DOHH2 (cell line): ENCODE results near the gene PM20D1.

Experiments used
- H3F3A ChIP-seq: fragments of 200-600 bp; sonication (generic), shearing (Covaris generic); 2 replicates; pipeline ENCODE4 v1.6.0; 2016; ENCODE audit warnings: antibody characterized with exemption, mild to moderate bottlenecking; ENCODE audit not compliant: control insufficient read depth, insufficient read depth
- H3K27ac ChIP-seq: fragments of 200-600 bp; sonication (generic); 2 replicates; pipeline ENCODE4 v1.5.1; 2014; ENCODE audit warnings: low read depth, mild to moderate bottlenecking, low read length, moderate library complexity
- H3K27me3 ChIP-seq: fragments of 200-600 bp; sonication (generic); 2 replicates; pipeline ENCODE4 v1.6.1; 2014; ENCODE audit warnings: mild to moderate bottlenecking, low read length, mixed read lengths; ENCODE audit not compliant: control insufficient read depth
- H3K36me3 ChIP-seq: fragments of 200-600 bp; sonication (generic); 2 replicates; pipeline ENCODE4 v1.6.1; 2014; ENCODE audit warnings: mild to moderate bottlenecking, low read length, moderate library complexity, mixed read lengths; ENCODE audit not compliant: control insufficient read depth
- H3K4me1 ChIP-seq: fragments of 200-600 bp; sonication (generic); 2 replicates; pipeline ENCODE4 v1.6.1; 2014; ENCODE audit warnings: mild to moderate bottlenecking, low read length, mixed read lengths; ENCODE audit not compliant: control insufficient read depth
- H3K4me2 ChIP-seq: fragments of 200-600 bp; sonication (generic); 2 replicates; pipeline ENCODE4 v1.6.0; 2014; ENCODE audit warnings: mild to moderate bottlenecking, low read length, moderate library complexity
- H3K4me3 ChIP-seq: fragments of 200-600 bp; sonication (generic); 2 replicates; pipeline ENCODE4 v1.5.1; 2014; ENCODE audit warnings: mild to moderate bottlenecking, low read length, mixed read lengths
- H3K79me2 ChIP-seq: fragments of 200-600 bp; sonication (generic); 2 replicates; pipeline ENCODE4 v1.6.1; 2014; ENCODE audit warnings: mild to moderate bottlenecking, low read length, mixed read lengths; ENCODE audit not compliant: control insufficient read depth
- H3K9me2 ChIP-seq: fragments of 200-600 bp; sonication (generic); replicated peaks from 2 replicates; pipeline ENCODE4 v1.6.1; 2014; ENCODE audit warnings: mild to moderate bottlenecking, low read length, mixed read lengths; ENCODE audit not compliant: control insufficient read depth
- H3K9me3 ChIP-seq: fragments of 200-600 bp; sonication (generic); 2 replicates; pipeline ENCODE4 v1.6.1; 2014; ENCODE audit warnings: antibody characterized with exemption, low read length, mixed read lengths; ENCODE audit not compliant: control insufficient read depth, insufficient read depth
- H4K20me1 ChIP-seq: fragments of 200-600 bp; sonication (generic); 2 replicates; pipeline ENCODE4 v1.6.0; 2014; ENCODE audit warnings: low read depth, mild to moderate bottlenecking, antibody characterized with exemption, low read length, moderate library complexity; ENCODE audit not compliant: control insufficient read depth, insufficient read depth
- CTCF ChIP-seq: fragments of 200-600 bp; sonication (generic); IDR thresholded peaks from one replicate; pipeline ENCODE4 v1.5.1; 2014; ENCODE audit warnings: antibody characterized with exemption, mild to moderate bottlenecking, low read depth, low read length; ENCODE audit not compliant: poor library complexity, severe bottlenecking
- EZH2phosphoT487 ChIP-seq: fragments of 200-600 bp; sonication (generic); IDR thresholded peaks from 2 replicates; pipeline ENCODE4 v1.6.1; 2017; ENCODE audit warnings: borderline replicate concordance, mild to moderate bottlenecking, antibody characterized with exemption, low read length, moderate library complexity, mixed read lengths

PM20D1 gene

GRCh38 chr1:205809469-205809868 lies 40.5 kb downstream of the PM20D1 start:
- no peak overlapping the region for H3K27ac ChIP-seq
- peaks cover 90% of the 10 kb centered on the region for H3K79me2 ChIP-seq
- peak overlapping the region; percentile 28; the same call in 1 of the 2 replicates for H3K4me3 ChIP-seq
- H3K9me3 ChIP-seq = no peaks in the 10 kb centered on the region
- peaks cover 10% of the 10 kb centered on the region for H4K20me1 ChIP-seq
- no peaks in the 10 kb centered on the region for H3K9me2 ChIP-seq
- H3K4me1 ChIP-seq = peaks cover 60% of the 10 kb centered on the region
- H3K27me3 ChIP-seq = no peaks in the 10 kb centered on the region
- peak overlapping the region; percentile 45 for H3K4me2 ChIP-seq
- peaks cover 46% of the 10 kb centered on the region for H3K36me3 ChIP-seq
- no peak for TF ChIP-seq CTCF
- TF ChIP-seq EZH2phosphoT487 = no peak
- H3F3A ChIP-seq = peaks cover 4% of the 10 kb centered on the region

- H3K4me1 ChIP-seq = peaks cover 33% of the 10 kb centered on the region
- H3K4me3 ChIP-seq = no peak overlapping the region
- H3K27me3 ChIP-seq = no peaks in the 10 kb centered on the region
- H4K20me1 ChIP-seq = peaks cover 10% of the 10 kb centered on the region
- H3K9me3 ChIP-seq = no peaks in the 10 kb centered on the region
- H3F3A ChIP-seq = no peaks in the 10 kb centered on the region; the same call in 1 of the 2 replicates
- H3K9me2 ChIP-seq = no peaks in the 10 kb centered on the region
- peaks cover 51% of the 10 kb centered on the region for H3K36me3 ChIP-seq
- TF ChIP-seq EZH2phosphoT487 (no peak), CTCF (no peak)
- H3K79me2 ChIP-seq = peaks cover 71% of the 10 kb centered on the region
- H3K27ac ChIP-seq = no peak overlapping the region
- peak overlapping the region; percentile 12 for H3K4me2 ChIP-seq
Observed at GRCh38 chr1:205805082-205805711, 44.7 kb downstream of the PM20D1 start.

- H3K9me2 ChIP-seq = no peaks in the 10 kb centered on the region
- H3F3A ChIP-seq = no peaks in the 10 kb centered on the region; the same call in 1 of the 2 replicates
- no peaks in the 10 kb centered on the region for H3K27me3 ChIP-seq
- H3K9me3 ChIP-seq = no peaks in the 10 kb centered on the region
- H4K20me1 ChIP-seq = peaks cover 5% of the 10 kb centered on the region
- peaks cover 51% of the 10 kb centered on the region for H3K36me3 ChIP-seq
- no peak overlapping the region for H3K27ac ChIP-seq
- H3K4me2 ChIP-seq = no peak overlapping the region
- H3K4me1 ChIP-seq = peaks cover 27% of the 10 kb centered on the region
- H3K79me2 ChIP-seq = peaks cover 65% of the 10 kb centered on the region
- TF ChIP-seq EZH2phosphoT487 (no peak), CTCF (no peak)
- H3K4me3 ChIP-seq = no peak overlapping the region
Observed at GRCh38 chr1:205804605-205805004, 45.3 kb downstream of the PM20D1 start.
